Transverse colon (tissue), 3 donors: Measurements from ENCODE around the gene PPIH.

Experiments
- EP300 ChIP-seq: sonication (generic); formaldehyde crosslinking; IDR thresholded peaks from one replicate; pipeline ENCODE4 v1.6.1; 2017; ENCODE audit warnings: antibody characterized with exemption, low read depth
- TF ChIP-seq, protein P1 (sequence below), 5 experiments: fragments of 200-600 bp in 3 of 5; fragments of 450-650 bp in 2 of 5; sonication (generic) in 3 of 5; IDR thresholded peaks; 1 replicate in 2 of 5; 2 replicates in 3 of 5; pipeline ENCODE4 v1.5.1; 2016 to 2017; ENCODE audit warnings: antibody characterized with exemption in 5 of 5, inconsistent platforms in 3 of 5, mild to moderate bottlenecking in 2 of 5, moderate library complexity in 1 of 5

DNA sequence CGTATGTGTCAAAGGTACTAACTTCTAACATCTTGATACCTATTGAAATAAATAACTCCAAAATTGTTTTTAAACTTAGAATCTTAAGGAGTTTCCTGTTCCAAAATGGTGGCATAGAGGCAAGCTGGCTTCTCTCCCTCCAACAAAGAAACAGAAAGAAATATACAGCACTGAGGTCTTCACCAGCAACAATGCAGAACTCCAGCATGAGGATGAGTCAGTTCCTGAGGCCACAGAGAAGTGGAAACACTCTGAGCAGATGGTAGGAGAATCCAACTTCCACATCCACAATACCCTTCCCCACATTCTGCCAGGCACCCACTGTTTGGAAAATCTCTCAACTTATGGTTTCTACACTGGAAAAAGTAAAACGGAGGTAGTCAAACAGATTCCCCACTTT lies 12.2 kb upstream of the PPIH start:
- TF ChIP-seq, protein P1, sequence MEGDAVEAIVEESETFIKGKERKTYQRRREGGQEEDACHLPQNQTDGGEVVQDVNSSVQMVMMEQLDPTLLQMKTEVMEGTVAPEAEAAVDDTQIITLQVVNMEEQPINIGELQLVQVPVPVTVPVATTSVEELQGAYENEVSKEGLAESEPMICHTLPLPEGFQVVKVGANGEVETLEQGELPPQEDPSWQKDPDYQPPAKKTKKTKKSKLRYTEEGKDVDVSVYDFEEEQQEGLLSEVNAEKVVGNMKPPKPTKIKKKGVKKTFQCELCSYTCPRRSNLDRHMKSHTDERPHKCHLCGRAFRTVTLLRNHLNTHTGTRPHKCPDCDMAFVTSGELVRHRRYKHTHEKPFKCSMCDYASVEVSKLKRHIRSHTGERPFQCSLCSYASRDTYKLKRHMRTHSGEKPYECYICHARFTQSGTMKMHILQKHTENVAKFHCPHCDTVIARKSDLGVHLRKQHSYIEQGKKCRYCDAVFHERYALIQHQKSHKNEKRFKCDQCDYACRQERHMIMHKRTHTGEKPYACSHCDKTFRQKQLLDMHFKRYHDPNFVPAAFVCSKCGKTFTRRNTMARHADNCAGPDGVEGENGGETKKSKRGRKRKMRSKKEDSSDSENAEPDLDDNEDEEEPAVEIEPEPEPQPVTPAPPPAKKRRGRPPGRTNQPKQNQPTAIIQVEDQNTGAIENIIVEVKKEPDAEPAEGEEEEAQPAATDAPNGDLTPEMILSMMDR (IDR thresholded peaks at IDR 0.05) = no peak
- TF ChIP-seq EP300 = no peak
